G401 (cell line): ENCODE results near the gene CD300C. TPM values are rescaled to one million over a fixed set of nuclear protein-coding genes. Genes with fewer than 3 reads are reported as not detected.
"Not testable (repeated sequence)": the region's sequence is repeated elsewhere in the genome, so short reads cannot be mapped to it uniquely, and the experiment has no call there.

Experiments
- DNase-seq: peaks from one replicate; pipeline ENCODE4 v3.0.0-alpha.2; 2015; ENCODE audit warnings: low spot score
- in situ Hi-C: cut with HindIII; loops from 2 replicates; pipeline ENCODE4 v1.10.0; 2016; ENCODE audit warnings: low sequenced_read_pairs, mixed read lengths
- total RNA-seq: library from RNA; depleted of rRNA; stranded (reverse); fragments of >200 nt; shearing (Covaris generic); gene quantifications from 2 replicates; pipeline ENCODE4 v1.2.3, GENCODE V29; 2014

CD300C gene
- total RNA-seq, 1 experiment from 2014 or later = not detected

GRCh38 chr17:74566132-74566753 lies 20.3 kb upstream of the CD300C start:
- peak; percentile 73 for DNase-seq
- in situ Hi-C loops = no loop called here

- DNase-seq = no peak
- in situ Hi-C loops = no loop called here
These were observed 19.2 kb upstream of the CD300C start for GRCh38 chr17:74565126-74565525.

GRCh38 chr17:74563358-74563757 lies 17.4 kb upstream of the CD300C start:
- in situ Hi-C loops = no loop called here
- DNase-seq = no peak

DNA sequence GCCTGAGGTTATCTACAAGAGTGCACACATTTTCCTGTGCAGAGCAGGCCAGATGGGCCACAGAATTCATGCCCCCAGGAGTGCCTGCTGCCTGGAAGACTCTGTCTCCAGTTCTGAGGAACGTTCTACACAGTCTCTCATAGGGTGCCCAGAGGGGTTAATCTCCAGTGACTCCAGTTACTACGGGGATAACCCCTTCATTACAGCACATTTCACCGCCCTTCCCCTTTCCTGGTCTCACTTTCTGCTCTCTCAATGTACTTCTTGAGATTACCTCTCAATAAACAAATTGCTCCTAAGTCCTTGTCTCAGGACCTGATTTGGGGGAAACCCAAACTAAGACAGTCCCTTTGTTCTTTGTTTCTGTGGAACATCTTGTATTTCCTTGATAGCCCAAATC lies 15.7 kb upstream of the CD300C start:
- DNase-seq = no peak
- in situ Hi-C loops = no loop called here

DNA sequence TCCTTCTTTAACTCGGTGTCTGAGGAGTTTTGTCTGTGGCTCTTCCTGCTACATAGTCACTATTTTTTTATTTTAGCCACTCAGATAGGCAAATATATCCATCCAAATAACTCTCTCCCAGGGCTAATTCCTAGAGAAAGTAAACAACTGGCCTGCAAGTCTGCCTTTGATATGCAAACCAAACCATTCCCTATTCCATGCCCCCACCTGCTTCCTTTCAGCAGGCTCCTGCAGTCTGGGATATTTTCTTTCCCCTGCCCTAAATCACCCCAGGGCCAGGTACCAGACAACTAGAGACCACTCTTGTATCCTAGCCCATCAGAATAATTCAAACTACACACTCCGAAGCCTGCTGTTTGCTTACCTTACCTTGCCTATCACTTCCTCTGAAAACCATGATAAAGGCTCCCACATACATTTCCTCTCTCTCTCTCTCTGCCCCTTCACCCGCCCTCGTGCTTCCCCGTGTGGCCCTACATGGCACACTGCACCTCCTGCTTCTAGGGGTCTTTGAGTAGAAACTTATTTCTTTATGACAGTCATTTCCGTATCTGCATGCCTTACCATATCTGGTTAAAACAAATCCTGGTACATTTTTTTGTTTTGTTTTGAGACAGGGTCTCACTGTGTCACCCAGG lies 13.1 kb upstream of the CD300C start:
- no peak for DNase-seq
- in situ Hi-C loops = no loop called here

DNA sequence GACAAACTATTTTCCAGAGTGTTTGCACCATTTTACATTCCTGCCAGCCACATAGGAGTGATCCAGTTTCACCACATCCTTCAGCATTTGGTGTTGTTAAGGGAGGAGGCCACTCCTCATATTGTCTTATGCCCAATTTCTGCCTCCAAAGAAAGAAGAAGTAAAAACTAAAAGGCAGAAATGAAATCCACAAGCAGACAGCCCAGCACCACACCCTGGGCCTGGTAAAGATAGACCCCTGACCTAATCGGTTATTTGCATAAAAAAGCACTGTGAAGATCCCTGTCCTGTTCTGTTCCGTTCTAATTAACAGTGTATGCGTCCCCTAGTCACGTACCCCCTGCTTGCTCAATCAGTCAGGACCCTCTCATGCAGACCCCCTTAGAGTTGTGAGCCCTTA lies 12.5 kb upstream of the CD300C start:
- in situ Hi-C loops = not testable (repeated sequence)

GRCh38 chr17:74555427-74555940 lies 9.6 kb upstream of the CD300C start:
- in situ Hi-C loops = no loop called here
- no peak for DNase-seq

More for the DNA sequence above, 12.5 kb upstream of the CD300C start:
- DNase-seq = not testable (repeated sequence)

DNA sequence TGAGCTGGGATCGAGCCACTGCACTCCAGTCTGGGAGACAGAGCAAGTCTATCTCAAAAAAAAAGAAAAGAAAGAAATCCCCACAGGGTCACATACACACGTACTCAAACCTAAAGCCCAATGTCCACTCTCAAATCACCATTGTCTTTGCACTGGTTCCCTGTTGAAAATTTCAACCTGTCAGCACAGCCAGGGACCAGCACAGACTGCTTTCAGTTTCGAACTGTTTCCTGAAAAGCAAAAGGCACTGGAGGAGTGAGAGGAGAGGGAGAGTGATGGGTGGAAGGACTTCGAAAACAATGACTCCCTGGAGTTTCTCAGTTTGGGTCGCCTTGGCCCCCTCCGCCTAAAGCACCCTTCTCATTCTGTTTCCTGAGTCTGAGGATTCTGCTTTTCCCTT lies 9.0 kb upstream of the CD300C start:
- in situ Hi-C loops = no loop called here
- DNase-seq = no peak

GRCh38 chr17:74552037-74552436 lies 6.1 kb upstream of the CD300C start:
- DNase-seq = no peak
- in situ Hi-C loops = no loop called here

- in situ Hi-C loops = no loop called here
- DNase-seq = no peak
These were observed 4.7 kb upstream of the CD300C start for GRCh38 chr17:74550602-74551001.

DNA sequence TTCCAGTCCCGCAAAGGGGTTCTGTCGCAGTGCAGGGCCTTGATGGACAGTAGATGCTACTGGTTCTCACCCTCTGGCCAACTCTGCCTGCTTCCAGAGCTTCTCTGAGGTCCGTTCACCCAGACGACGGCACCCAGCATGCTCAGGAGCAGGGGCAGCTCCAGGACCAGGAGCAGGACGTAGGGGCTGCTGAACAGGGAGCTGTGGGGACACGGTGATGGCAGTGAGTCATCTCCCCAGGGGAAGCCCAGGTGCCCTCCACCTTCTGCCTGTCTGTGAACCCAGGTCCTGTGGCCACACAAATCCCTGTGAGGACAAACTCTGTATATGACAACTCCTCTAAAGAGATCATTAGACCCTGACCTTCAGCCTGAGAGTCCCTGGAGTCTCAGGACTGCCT lies 3.4 kb upstream of the CD300C start:
- in situ Hi-C loops = no loop called here
- DNase-seq = no peak

DNA sequence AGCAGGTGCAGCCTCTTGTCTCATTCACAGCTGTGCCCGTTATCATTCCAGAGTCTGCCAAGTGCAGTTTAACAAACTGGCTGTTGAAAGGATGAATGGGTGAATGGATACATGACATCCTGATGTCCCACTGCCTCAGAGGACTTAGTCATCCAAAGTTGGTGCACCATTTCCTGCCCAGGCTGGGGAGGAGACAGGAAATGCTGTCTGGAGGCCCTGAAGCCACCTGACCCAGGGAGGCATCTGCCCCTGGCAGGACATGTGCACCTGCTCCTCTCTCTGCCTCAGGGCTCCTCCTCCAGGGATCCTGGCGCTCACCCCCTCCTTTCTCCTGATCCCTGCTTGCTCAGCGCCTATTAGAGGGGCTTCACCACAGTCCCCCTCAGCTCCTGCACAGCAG lies 1.8 kb upstream of the CD300C start:
- in situ Hi-C loops = no loop called here
- no peak for DNase-seq

DNA sequence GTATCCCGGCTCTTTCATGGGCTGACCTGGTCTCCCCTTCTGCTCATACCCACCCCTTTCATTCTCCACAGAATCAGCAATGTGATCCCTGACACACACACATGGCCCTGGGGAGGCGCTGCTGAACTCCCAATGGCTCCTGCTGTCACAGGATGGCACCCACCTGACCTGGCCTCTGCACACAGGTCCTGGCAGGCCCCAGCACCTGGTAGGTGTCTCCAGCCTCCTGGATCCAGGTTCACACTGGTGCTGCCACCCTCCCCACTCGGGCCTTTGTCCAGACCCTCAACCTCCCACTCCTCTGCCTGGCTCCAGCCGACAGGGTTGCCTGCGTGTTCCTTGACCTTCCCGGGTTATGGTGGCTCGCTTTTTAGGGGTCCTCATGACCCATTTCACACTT lies 1.3 kb upstream of the CD300C start:
- DNase-seq = no peak
- in situ Hi-C loops = no loop called here

DNA sequence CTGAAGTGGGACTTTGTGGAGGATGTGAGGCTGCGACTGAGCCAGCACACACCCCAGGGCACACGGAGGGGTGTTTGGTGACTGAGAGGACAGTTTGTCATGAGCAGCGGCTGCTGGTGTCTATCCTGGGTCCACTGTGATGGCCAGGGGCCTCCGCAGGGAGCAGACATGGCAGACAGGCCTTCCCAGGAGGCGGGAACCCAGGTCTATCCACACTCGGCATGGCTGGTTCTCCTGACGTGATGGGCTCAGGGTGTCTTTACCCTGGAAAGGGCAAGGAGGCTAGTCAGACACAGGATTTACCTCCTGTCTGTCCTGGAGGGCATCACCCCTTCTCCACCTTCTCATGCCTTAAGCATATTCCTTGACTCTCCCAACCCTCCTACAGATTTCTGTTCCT lies 671 bp upstream of the CD300C start:
- no peak for DNase-seq
- in situ Hi-C loops = no loop called here

DNA sequence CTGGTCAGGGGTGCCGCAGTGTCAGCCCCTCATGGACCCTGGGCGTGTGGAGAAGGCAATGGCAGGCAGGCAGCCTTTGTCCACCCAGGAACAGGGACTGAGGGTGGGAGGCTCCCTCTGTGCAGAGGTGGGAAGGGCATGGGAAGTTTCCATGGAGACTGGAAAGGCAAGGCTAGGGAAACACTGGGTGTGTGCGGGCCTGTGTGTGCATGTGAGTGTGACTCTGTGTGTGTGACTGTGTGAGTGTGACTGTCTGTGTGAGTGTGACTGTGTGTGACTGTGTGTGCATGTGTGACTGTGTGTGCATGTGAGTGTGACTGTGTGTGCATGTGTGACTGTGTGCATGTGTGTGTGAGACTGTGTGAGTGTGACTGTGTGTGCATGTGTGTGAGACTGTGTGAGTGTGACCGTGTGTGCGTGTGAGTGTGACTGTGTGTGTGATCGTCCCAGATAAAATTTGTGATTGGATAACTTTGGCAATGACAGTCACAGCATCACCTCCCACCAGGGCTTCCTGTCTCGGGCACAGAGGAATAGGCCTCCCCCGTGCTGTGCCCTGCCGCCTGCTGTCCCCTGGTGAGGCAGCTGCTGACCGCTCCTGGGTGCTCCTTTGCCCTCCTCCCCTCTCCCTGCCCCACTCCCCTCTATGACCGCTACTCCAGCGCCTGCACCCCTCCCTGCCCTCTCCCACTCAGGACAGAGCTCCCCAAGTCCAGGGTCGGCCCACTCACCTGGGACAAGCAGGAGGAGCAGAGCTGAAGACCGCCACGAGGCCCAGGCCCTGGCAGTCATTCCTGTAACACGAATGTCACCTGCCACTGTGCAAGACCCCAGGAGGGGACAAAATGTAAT lies 698 bp downstream of the CD300C start:
- in situ Hi-C loops = no loop called here

DNA sequence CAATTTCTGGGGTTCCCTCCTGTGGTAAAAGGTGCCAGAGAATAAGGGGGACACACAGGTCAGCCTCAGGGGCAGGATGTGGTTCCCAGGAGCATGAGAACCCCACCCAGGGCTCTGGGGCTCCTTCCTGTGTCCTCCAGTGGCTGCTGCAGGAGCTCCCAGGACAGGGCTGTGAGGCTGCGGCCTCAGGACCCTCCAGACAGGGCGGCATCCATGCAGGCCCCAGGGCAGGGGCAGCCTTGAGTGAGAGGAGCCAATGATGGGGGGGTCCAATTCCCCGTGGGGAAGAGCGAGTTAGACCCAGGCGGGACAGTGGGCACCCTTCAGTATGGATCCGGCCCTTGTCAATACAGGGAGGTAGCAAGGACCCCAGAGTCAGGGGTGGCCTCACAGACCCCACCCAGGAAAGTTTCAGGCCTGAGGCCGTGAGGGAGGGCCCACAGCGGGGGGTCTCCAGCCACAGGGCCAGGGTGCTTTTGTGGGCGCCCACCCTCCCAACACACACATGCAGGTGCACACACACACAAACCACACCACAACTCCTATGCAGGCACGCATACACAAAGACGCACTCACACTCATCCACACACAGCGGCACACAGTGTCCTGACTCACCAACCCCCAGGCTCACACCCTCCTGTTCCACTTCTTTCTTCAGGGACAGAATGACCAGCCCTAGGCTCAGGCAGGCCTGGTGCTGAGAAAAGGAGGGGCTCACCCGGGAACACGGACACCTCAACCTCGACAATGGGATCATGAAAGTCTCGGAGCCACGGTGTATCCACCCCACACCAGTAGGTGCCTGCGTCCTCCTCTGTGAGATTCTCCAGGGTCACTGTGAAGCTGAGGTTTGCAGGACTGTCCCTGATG lies 1.8 kb downstream of the CD300C start:
- no peak for DNase-seq
- in situ Hi-C loops = no loop called here

More for the DNA sequence above, 698 bp downstream of the CD300C start:
- DNase-seq = no peak

- DNase-seq = no peak
These were observed 2.5 kb downstream of the CD300C start for GRCh38 chr17:74543406-74543805.

GRCh38 chr17:74542727-74543383 lies 3.1 kb downstream of the CD300C start:
- DNase-seq = no peak
- in situ Hi-C loops = no loop called here

More at GRCh38 chr17:74543406-74543805, 2.5 kb downstream of the CD300C start:
- in situ Hi-C loops = no loop called here

- no peak for DNase-seq
- in situ Hi-C loops = no loop called here
These were observed 3.7 kb downstream of the CD300C start for GRCh38 chr17:74542166-74542565.
